Parathyroid adenoma (tissue), 2 donors: ENCODE data around the gene SINHCAF.
"Not testable (repeated sequence)": the region's sequence is repeated elsewhere in the genome, so short reads cannot be mapped to it uniquely, and the experiment has no call there.

ENCODE experiments used
- H2AFZ ChIP-seq: fragments of 300-600 bp; sonication (generic); one replicate; pipeline ENCODE4 v1.7.0; 2017; ENCODE audit warnings: antibody characterized with exemption, mild to moderate bottlenecking
- H3K27ac ChIP-seq: fragments of 300-600 bp; sonication (generic); one replicate; pipeline ENCODE4 v1.7.0; 2017
- H3K27me3 ChIP-seq: fragments of 300-600 bp; sonication (generic); one replicate; pipeline ENCODE4 v1.7.0; 2017; ENCODE audit warnings: low read length; ENCODE audit not compliant: control insufficient read depth, insufficient read depth
- H3K36me3 ChIP-seq: fragments of 300-600 bp; sonication (generic); one replicate; pipeline ENCODE4 v1.7.0; 2017; ENCODE audit warnings: low read length; ENCODE audit not compliant: control insufficient read depth, insufficient read depth
- H3K4me1 ChIP-seq: fragments of 300-600 bp; sonication (generic); one replicate; pipeline ENCODE4 v1.7.0; 2017; ENCODE audit warnings: control low read depth
- H3K4me2 ChIP-seq: fragments of 300-600 bp; sonication (generic); one replicate; pipeline ENCODE4 v1.7.0; 2017; ENCODE audit warnings: low read length
- H3K4me3 ChIP-seq: fragments of 300-600 bp; sonication (generic); one replicate; pipeline ENCODE4 v1.7.0; 2017; ENCODE audit warnings: low read depth, low read length
- H3K79me2 ChIP-seq: fragments of 300-600 bp; sonication (generic); one replicate; pipeline ENCODE4 v1.7.0; 2017; ENCODE audit warnings: control low read depth
- H3K9ac ChIP-seq: fragments of 300-600 bp; sonication (generic); one replicate; pipeline ENCODE4 v1.7.0; 2017; ENCODE audit warnings: mild to moderate bottlenecking
- H3K9me3 ChIP-seq: fragments of 300-600 bp; sonication (generic); one replicate; pipeline ENCODE4 v1.7.0; 2017; ENCODE audit warnings: low read length; ENCODE audit not compliant: control insufficient read depth
- CTCF ChIP-seq: fragments of 300-600 bp; sonication (generic); IDR thresholded peaks from one replicate; pipeline ENCODE4 v1.7.0; 2017; ENCODE audit warnings: antibody characterized with exemption, mild to moderate bottlenecking
- donor health status: primary hyperparathyroidism.

The SINHCAF gene

GRCh38 chr12:31277081-31277480 is 48.9 kb downstream of the SINHCAF start:
- no peaks in the 10 kb centered on the region for H3K79me2 ChIP-seq
- no peaks in the 10 kb centered on the region for H3K36me3 ChIP-seq
- H3K27me3 ChIP-seq, result no peaks in the 10 kb centered on the region
- TF ChIP-seq CTCF, result no peak
- H2AFZ ChIP-seq, result no peak overlapping the region
- no peaks in the 10 kb centered on the region for H3K4me1 ChIP-seq
- H3K4me2 ChIP-seq, result no peak overlapping the region
- H3K9ac ChIP-seq, result no peak overlapping the region
- no peaks in the 10 kb centered on the region for H3K9me3 ChIP-seq
- H3K4me3 ChIP-seq, result no peak overlapping the region
- no peak overlapping the region for H3K27ac ChIP-seq

GRCh38 chr12:31275491-31275890 is 50.5 kb downstream of the SINHCAF start:
- H2AFZ ChIP-seq, result no peak overlapping the region
- TF ChIP-seq CTCF, result no peak
- H3K9me3 ChIP-seq, result no peaks in the 10 kb centered on the region
- H3K9ac ChIP-seq, result no peak overlapping the region
- H3K4me2 ChIP-seq, result no peak overlapping the region
- no peak overlapping the region for H3K4me3 ChIP-seq
- no peaks in the 10 kb centered on the region for H3K4me1 ChIP-seq
- H3K36me3 ChIP-seq, result no peaks in the 10 kb centered on the region
- H3K79me2 ChIP-seq, result no peaks in the 10 kb centered on the region
- H3K27me3 ChIP-seq, result no peaks in the 10 kb centered on the region
- no peak overlapping the region for H3K27ac ChIP-seq

- Histone ChIP-seq H2AFZ (no peak overlapping the region), H3K4me3 (no peak overlapping the region), H3K27ac (no peak overlapping the region), H3K9ac (no peak overlapping the region), H3K4me1 (no peaks in the 10 kb centered on the region), H3K36me3 (no peaks in the 10 kb centered on the region), H3K4me2 (no peak overlapping the region), H3K9me3 (no peaks in the 10 kb centered on the region), H3K79me2 (no peaks in the 10 kb centered on the region), H3K27me3 (no peaks in the 10 kb centered on the region)
- TF ChIP-seq CTCF, result no peak
These were observed 51.2 kb downstream of the SINHCAF start for GRCh38 chr12:31274520-31275300.

GRCh38 chr12:31273794-31274193 is 52.2 kb downstream of the SINHCAF start:
- H3K4me2 ChIP-seq, H3K27me3 ChIP-seq, H2AFZ ChIP-seq, H3K9me3 ChIP-seq, H3K79me2 ChIP-seq, H3K4me1 ChIP-seq, H3K27ac ChIP-seq, H3K36me3 ChIP-seq, H3K9ac ChIP-seq, H3K4me3 ChIP-seq: not testable (repeated sequence)

- Histone ChIP-seq H2AFZ (no peak overlapping the region), H3K4me1 (no peaks in the 10 kb centered on the region), H3K9ac (no peak overlapping the region), H3K4me2 (no peak overlapping the region), H3K27me3 (no peaks in the 10 kb centered on the region), H3K4me3 (no peak overlapping the region), H3K36me3 (no peaks in the 10 kb centered on the region), H3K27ac (no peak overlapping the region), H3K79me2 (no peaks in the 10 kb centered on the region), H3K9me3 (no peaks in the 10 kb centered on the region)
- TF ChIP-seq CTCF, result no peak
These were observed 53.2 kb downstream of the SINHCAF start for GRCh38 chr12:31272607-31273225.
